GM19452 (cell line): Measurements from ENCODE around the gene ITFG1.
"Not testable (repeated sequence)": the region's sequence is repeated elsewhere in the genome, so short reads cannot be mapped to it uniquely, and the experiment has no call there.

Source experiments
- ATAC-seq: cut with Tn5 transposase; IDR thresholded peaks from one replicate; pipeline ENCODE4 v1.9.1; 2021; ENCODE audit not compliant: unreplicated experiment

The ITFG1 gene

DNA sequence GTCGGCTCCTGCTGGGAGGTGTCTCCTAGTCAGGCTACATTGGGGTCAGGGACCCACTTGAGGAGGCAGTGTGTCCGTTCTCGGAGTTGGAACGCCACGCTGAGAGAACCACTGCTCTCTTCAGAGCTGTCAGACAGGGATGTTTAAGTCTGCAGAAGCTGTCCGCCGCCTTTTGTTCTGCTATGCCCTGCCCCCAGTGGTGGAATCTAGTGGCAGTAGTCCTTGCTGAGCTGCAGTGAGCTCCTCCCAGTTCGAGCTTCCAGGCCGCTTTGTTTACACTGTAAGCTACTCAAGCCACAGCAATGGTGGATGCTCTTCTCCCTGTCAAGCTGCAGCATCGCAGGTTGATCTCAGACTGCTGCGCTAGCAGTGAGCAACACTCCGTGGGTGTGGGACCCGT, 36.0 kb downstream of the ITFG1 start:
- ATAC-seq, result no peak

DNA sequence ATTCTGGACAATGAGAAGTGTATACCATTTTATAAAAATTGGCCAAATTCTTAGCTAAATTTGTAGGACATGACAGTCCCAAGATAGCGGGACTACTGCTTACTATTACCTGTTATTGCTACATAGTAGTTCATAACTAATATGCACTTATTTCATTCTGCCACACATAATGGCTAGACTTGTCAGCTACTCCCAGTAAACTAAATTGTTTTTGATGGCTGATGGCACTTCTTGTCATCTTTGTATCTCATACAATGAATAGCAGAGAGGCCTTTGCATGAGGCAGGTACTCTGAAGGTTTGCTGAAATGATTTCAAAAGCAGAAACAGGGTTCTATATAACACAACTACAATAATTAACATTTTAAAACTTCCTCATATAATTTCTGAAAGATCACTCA, 44.0 kb downstream of the ITFG1 start:
- no peak for ATAC-seq

DNA sequence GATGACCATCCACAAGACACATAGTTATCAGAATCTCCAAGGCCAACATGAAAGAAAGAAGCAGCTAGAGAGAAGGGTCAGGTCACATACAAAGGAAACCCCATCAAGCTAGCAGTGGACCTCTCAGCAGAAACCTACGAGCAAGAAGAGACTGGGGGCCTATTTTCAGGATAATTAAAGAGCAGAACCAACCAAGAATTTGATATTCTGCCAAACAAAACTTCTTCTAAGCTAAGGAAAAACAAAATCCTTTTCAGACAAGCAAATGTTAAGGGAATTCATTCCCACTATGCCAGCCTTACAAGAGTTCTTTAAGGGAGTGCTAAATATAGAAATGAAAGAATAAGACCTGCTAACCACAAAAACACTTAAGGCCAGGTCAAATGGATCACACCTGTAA, 47.8 kb downstream of the ITFG1 start:
- ATAC-seq, result no peak

GRCh38 chr16:47408491-47408890, 52.4 kb downstream of the ITFG1 start:
- no peak for ATAC-seq

DNA sequence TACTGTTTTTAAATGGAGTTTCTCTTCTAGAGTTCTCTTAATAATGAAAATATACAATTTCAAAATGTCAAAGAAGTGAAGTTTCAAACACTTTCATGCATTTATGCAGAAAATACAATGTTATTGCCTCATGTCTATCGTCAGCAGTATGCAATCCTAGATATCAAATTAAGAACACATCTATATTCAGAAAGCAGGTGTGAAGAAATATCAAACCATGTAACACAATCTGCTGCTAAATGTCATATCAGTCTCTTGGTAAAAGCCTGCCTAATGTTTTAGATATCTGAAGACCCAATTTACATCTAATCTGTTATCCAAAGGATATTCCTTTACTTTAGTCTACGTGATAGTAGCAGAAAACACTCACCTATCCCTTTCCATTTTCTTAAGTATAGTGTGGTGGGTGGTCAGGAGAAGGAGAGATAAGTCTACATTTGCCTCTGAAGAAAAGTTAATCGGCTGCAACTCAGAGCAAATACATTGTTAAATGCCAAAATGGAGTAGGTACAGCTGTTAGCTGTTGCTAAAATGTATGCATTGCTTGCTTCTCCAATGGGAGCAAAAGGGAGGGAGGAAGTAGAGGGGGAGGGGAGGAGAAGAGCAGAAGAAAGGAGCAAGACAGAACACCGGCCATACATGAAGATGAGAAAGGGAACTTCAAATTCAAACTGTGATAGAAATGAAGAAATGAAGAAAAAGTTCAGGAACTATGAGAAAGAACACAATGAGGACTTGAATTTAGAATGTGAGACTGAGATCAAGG, 64.9 kb downstream of the ITFG1 start:
- no peak for ATAC-seq

GRCh38 chr16:47392081-47392480, 68.8 kb downstream of the ITFG1 start:
- peak; percentile 87 for ATAC-seq

GRCh38 chr16:47388705-47389104, 72.2 kb downstream of the ITFG1 start:
- no peak for ATAC-seq

DNA sequence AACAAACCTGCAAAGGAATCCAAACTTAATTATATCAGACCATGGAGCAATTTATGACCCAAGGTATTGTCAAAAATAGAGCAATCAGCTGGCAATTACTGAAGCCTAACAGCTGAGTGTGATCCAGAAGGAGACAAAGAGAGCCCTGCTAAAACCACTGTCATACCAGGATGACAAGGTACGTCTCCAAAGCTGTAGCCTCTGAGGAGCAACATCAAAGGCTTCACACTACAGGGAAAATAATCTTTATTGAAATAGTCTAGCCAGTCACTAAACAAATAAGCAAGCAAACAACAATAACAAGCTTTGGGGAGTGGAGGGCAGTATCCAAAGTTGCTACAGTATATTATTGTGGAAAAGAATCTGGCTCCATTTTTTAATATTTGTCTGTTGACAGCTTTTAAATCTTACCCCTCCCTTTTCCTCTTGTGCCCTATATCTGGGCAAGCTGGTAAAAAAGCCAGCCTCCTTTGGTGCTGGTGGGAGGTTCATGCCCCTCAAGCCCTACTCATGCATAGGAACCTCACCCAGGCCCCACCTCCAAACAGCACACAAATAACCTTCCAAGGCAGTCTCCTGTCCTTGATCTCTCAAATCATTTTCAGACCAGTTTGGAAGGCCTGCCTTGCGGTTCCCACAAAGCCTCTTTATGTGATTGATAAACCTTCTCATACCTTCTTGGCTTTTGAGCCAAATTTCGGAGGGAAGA, 73.7 kb downstream of the ITFG1 start:
- no peak for ATAC-seq

- no peak for ATAC-seq
These were observed 74.6 kb downstream of the ITFG1 start for GRCh38 chr16:47386201-47386718.

DNA sequence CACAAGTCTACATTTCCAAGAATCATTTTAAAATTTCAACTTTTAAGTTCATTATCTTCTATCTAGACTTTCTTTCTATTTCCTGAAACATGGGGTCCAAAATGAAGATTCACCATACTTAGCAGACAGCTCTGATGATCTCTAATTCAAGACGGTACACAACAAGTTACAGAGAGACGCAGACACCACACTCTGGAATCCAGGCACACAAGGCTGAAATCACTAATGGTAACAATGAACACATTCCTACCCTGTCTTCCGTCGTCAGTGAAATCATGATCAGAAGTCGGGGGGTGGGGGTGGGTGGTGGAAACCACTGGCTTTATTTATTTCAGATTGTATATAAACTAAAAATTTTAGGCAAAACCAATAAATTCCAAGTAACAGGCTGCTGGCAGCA, 78.5 kb downstream of the ITFG1 start:
- ATAC-seq, result no peak

- no peak for ATAC-seq
These were observed 83.7 kb downstream of the ITFG1 start for GRCh38 chr16:47377154-47377553.

DNA sequence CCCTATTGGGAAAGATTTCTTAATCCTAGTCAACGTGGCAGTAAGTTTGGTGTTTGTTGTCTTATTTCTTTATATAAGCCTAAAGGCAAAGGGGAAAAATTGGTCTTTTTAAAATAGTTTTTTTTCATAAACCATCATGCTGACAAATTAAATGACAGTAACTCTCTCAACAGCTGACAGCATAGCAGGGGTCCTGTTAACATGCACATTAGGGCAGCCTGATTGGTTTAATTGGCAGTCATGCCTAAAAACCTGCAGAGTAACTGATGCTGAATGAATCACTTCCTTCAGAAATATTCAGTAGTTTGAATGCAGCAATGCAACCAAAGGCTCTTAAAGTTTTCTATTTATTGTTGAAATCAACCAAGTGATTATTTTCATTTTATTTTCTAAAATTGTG, 85.4 kb downstream of the ITFG1 start:
- no peak for ATAC-seq

- ATAC-seq, result no peak
These were observed 86.2 kb downstream of the ITFG1 start for GRCh38 chr16:47374629-47375028.

GRCh38 chr16:47371271-47372014, 89.4 kb downstream of the ITFG1 start:
- ATAC-seq, result no peak

DNA sequence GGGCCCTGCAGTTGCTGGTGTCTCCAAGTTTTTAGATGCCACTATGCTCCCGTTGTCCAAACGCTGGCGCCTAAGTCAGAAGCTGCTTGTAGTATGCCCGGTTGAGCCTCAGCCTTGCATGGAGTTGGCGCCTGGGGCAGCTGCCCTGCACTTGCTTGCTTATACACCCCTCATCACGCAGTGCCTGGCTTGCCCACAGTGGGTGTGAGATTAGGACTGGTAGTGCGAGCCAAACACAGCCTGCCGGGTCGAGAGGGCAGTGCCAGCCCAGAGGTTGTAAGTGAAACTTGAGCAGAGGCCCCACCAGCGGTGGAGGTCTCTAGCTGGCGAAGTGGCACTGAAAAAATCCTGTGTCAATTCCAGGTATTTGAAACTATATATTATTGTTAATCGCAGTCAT, 90.3 kb downstream of the ITFG1 start:
- no peak for ATAC-seq

DNA sequence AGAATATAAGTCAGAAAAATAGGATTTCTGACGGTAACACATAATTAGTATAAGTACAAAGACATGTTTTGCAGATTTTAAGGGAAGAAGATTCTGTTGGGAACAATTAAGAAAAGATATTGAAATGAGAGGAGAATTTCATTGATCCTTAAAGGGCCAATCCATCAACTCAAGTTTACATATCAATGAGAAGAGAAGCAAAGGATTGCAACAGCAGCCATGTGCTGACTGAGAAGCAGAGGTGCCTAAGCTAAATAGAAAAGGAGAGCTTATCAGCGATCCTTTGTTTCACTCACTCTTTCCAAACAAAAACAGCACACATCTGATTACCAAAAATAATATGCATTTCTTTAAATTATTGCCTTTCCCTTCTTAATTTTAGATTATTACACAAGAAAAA, 94.6 kb downstream of the ITFG1 start:
- no peak for ATAC-seq

GRCh38 chr16:47363761-47364160, 97.1 kb downstream of the ITFG1 start:
- no peak for ATAC-seq

DNA sequence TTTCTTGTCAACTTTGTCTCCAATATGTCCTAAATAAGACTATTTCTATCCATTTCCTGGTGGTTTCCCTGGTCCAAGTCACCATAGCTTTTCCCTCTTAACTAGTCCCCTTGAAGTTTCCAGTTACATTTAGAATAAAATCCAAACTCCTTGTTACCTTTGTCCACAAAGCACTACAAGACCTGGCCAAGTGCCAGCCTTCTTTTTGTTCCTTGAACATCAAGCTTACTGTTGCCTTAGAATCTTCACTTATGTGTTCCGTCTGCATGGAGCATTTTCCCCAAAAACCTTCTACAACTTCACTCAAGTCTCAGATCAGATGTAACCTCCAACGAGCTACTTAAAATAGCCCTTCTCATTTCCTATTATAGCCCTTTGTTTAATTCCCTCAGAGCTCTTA, 101.4 kb downstream of the ITFG1 start:
- no peak for ATAC-seq

DNA sequence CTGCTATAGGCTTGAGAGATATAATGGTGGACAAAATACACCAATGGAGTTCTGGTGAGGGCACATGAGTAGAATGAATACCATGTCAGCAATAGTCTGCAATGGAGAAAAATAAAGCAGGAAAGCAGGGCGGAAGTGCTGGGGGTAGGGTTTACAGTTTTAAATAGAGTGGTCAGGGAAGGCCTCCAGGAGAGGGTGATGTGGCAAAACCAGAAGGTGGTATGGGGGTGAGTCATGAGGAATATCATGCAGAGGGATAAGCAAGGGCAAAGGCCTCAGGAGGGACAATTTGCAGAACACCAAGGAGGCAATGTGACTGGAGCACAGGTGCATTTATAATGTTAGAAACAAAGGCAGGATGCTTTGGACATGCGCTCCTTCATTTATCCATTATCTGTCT, 102.0 kb downstream of the ITFG1 start:
- ATAC-seq, result no peak

DNA sequence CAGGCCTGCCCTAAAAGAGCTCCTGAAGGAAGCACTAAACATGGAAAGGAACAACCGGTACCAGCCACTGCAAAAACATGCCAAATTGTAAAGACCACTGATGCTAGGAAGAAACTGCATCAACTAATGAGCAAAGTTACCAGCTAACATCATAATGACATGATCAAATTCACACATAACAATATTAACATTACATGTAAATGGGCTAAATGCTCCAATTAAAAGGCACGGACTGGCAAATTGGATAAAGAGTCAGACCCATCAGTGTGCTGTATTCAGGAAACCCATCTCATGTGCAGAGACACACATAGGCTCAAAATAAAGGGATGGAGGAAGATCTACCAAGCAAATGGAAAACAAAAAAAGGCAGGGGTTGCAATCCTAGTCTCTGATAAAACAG, 111.8 kb downstream of the ITFG1 start:
- ATAC-seq, result not testable (repeated sequence)

DNA sequence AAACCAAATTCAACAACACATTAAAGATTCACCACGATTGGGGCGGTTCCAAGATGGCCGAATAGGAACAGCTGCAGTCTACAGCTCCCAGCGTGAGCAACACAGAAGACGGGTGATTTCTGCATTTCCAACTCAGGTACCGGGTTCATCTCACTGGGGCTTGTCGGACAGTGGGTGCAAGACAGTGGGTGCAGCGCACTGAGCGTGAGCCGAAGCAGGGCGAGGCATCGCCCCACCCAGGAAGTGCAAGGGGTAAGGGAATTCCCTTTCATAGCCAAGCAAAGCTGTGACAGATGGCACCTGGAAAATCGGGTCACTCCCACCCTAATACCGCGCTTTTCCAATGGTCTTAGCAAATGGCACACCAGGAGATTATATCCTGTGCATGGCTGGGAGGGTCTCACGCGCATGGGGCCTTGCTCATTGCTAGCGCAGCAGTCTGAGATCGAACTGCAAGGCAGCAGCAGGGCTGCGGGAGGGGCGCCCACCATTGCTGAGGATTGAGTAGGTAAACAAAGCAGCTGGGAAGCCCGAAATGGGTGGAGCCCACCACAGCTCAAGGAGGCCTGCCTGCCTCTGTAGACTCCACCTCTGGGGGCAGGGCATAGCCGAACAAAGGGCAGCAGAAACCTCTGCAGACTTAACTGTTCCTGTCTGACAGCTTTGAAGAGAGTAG, 113.7 kb downstream of the ITFG1 start:
- ATAC-seq, result not testable (repeated sequence)
